H9 (cell line): Measurements from ENCODE around the gene AGBL4. TPM values are rescaled to one million over a fixed set of nuclear protein-coding genes. Genes with fewer than 3 reads are reported as not detected.

Experiments
- DNase-seq: peaks from one replicate; pipeline ENCODE4 v3.0.0-alpha.2; 2017
- H2AFZ ChIP-seq: one replicate; pipeline ENCODE4 v1.6.1; 2013; ENCODE audit warnings: mild to moderate bottlenecking, low read length, control low read depth, moderate library complexity
- H2AK5ac ChIP-seq: 2 replicates; pipeline ENCODE4 v1.6.1; 2013; ENCODE audit warnings: low read length, control low read depth, mixed read lengths; ENCODE audit not compliant: insufficient read length
- H2BK120ac ChIP-seq: one replicate; pipeline ENCODE4 v1.6.1; 2013; ENCODE audit warnings: low read depth, mild to moderate bottlenecking, low read length, control low read depth, inconsistent platforms; ENCODE audit not compliant: poor library complexity, severe bottlenecking
- H2BK12ac ChIP-seq: 2 replicates; pipeline ENCODE4 v1.6.1; 2013; ENCODE audit warnings: low read length, control low read depth, mixed read lengths, low read depth; ENCODE audit not compliant: insufficient read length
- H2BK15ac ChIP-seq: 2 replicates; pipeline ENCODE4 v1.6.1; 2013; ENCODE audit warnings: low read depth, low read length, control low read depth
- H2BK20ac ChIP-seq: one replicate; pipeline ENCODE4 v1.6.1; 2013; ENCODE audit warnings: low read depth, mild to moderate bottlenecking, low read length, control low read depth, inconsistent platforms; ENCODE audit not compliant: poor library complexity, severe bottlenecking
- H2BK5ac ChIP-seq: 2 replicates; pipeline ENCODE4 v1.6.1; 2013; ENCODE audit warnings: low read length, control low read depth, mixed read lengths; ENCODE audit not compliant: insufficient read length
- H3K14ac ChIP-seq: 2 replicates; pipeline ENCODE4 v1.6.1; 2013; ENCODE audit warnings: low read length, control low read depth; ENCODE audit not compliant: insufficient read depth
- H3K18ac ChIP-seq: 2 replicates; pipeline ENCODE4 v1.6.1; 2013; ENCODE audit warnings: low read depth, mild to moderate bottlenecking, mixed read lengths, low read length, control low read depth; ENCODE audit not compliant: insufficient read length
- H3K23ac ChIP-seq: 2 replicates; pipeline ENCODE4 v1.6.1; 2013; ENCODE audit warnings: low read length, control low read depth, mixed read lengths, low read depth; ENCODE audit not compliant: insufficient read length
- H3K23me2 ChIP-seq: 2 replicates; pipeline ENCODE4 v1.6.1; 2013; ENCODE audit warnings: low read depth, mild to moderate bottlenecking, mixed read lengths, low read length, control low read depth; ENCODE audit not compliant: insufficient read length, poor library complexity, severe bottlenecking
- H3K27ac ChIP-seq: 2 replicates; pipeline ENCODE4 v1.5.1; 2013; ENCODE audit warnings: low read length, control low read depth, mixed read lengths, low read depth; ENCODE audit not compliant: insufficient read length
- H3K27me3 ChIP-seq: 2 replicates; pipeline ENCODE4 v1.6.1; 2013; ENCODE audit warnings: low read length, control low read depth, inconsistent platforms; ENCODE audit not compliant: insufficient read depth
- H3K4ac ChIP-seq: 2 replicates; pipeline ENCODE4 v1.6.1; 2013; ENCODE audit warnings: low read depth, mild to moderate bottlenecking, control low read depth, inconsistent platforms, low read length, moderate library complexity
- H3K4me1 ChIP-seq: 2 replicates; pipeline ENCODE4 v1.6.1; 2013; ENCODE audit warnings: low read length, control low read depth, inconsistent platforms; ENCODE audit not compliant: insufficient read depth
- H3K4me2 ChIP-seq: 2 replicates; pipeline ENCODE4 v1.6.1; 2013; ENCODE audit warnings: low read length, control low read depth, mixed read lengths; ENCODE audit not compliant: insufficient read length, insufficient read depth
- H3K56ac ChIP-seq: 2 replicates; pipeline ENCODE4 v1.6.1; 2013; ENCODE audit warnings: low read depth, mild to moderate bottlenecking, mixed read lengths, low read length, control low read depth; ENCODE audit not compliant: insufficient read length
- H3K79me1 ChIP-seq: 2 replicates; pipeline ENCODE4 v1.6.1; 2013; ENCODE audit warnings: low read depth, mild to moderate bottlenecking, moderate library complexity, low read length, control low read depth, inconsistent platforms; ENCODE audit not compliant: insufficient read depth, poor library complexity, severe bottlenecking
- H3K79me2 ChIP-seq: 2 replicates; pipeline ENCODE4 v1.6.1; 2013; ENCODE audit warnings: low read length, control low read depth, inconsistent platforms; ENCODE audit not compliant: insufficient read depth
- H3K9ac ChIP-seq: 2 replicates; pipeline ENCODE4 v1.6.1; 2013; ENCODE audit warnings: low read length, control low read depth, mixed read lengths; ENCODE audit not compliant: insufficient read length; ENCODE audit errors: extremely low read depth
- H3K9me3 ChIP-seq: one replicate; pipeline ENCODE4 v1.6.1; 2013; ENCODE audit warnings: low read depth, low read length, inconsistent platforms; ENCODE audit not compliant: control insufficient read depth
- H3T11ph ChIP-seq: one replicate; pipeline ENCODE4 v1.6.1; 2013; ENCODE audit warnings: mild to moderate bottlenecking, low read length, control low read depth, inconsistent platforms
- H4K20me1 ChIP-seq: one replicate; pipeline ENCODE4 v1.6.1; 2013; ENCODE audit not compliant: control insufficient read depth, insufficient read length, insufficient read depth
- H4K5ac ChIP-seq: 2 replicates; pipeline ENCODE4 v1.6.1; 2013; ENCODE audit warnings: low read depth, mild to moderate bottlenecking, mixed read lengths, low read length, control low read depth; ENCODE audit not compliant: insufficient read length
- H4K8ac ChIP-seq: replicated peaks from 2 replicates; pipeline ENCODE4 v1.6.1; 2013; ENCODE audit warnings: low read length, control low read depth, mixed read lengths, low read depth; ENCODE audit not compliant: insufficient read length
- H4K91ac ChIP-seq: 2 replicates; pipeline ENCODE4 v1.6.1; 2013; ENCODE audit warnings: low read depth, mild to moderate bottlenecking, moderate library complexity, mixed read lengths, low read length, control low read depth; ENCODE audit not compliant: insufficient read length
- H3K27ac Mint-ChIP-seq, 3 experiments: 2 replicates in 2 of 3; 3 replicates in 1 of 3; pipeline ENCODE4 v1.8.0; 2020 to 2021; ENCODE audit warnings: mixed read lengths in 3 of 3, mild to moderate bottlenecking in 1 of 3, moderate library complexity in 1 of 3
- H3K27me3 Mint-ChIP-seq: 2 replicates; pipeline ENCODE4 v1.8.0; 2021; ENCODE audit warnings: low read depth, mild to moderate bottlenecking, moderate library complexity, mixed read lengths
- H3K36me3 Mint-ChIP-seq, 3 experiments: 2 replicates in 2 of 3; 3 replicates in 1 of 3; pipeline ENCODE4 v1.8.0; 2020 to 2021; ENCODE audit warnings: low read depth in 3 of 3, mixed read lengths in 3 of 3; ENCODE audit not compliant: insufficient read depth in 1 of 3
- H3K4me1 Mint-ChIP-seq, 2 experiments: 2 replicates each; pipeline ENCODE4 v1.8.0; 2020; ENCODE audit warnings: mixed read lengths in 2 of 2
- H3K4me3 Mint-ChIP-seq, 2 experiments: 2 replicates in 1 of 2; 3 replicates in 1 of 2; pipeline ENCODE4 v1.8.0; 2020 to 2021; ENCODE audit warnings: mild to moderate bottlenecking in 2 of 2, mixed read lengths in 2 of 2, moderate library complexity in 1 of 2
- H3K9me3 Mint-ChIP-seq, 2 experiments: 2 replicates in 1 of 2; 3 replicates in 1 of 2; pipeline ENCODE4 v1.8.0; 2020; ENCODE audit warnings: mild to moderate bottlenecking in 2 of 2, mixed read lengths in 2 of 2, moderate library complexity in 1 of 2
- CTCF ChIP-seq: fragments of 200-600 bp; sonication (generic); conservative IDR thresholded peaks from 3 replicates; pipeline ENCODE4 v1.8.0; 2021; ENCODE audit warnings: antibody characterized with exemption, mild to moderate bottlenecking
- WGBS: extraction: QIAGEN DNeasy Blood & Tissue Kit; methylation state at CpG from one replicate; pipeline ENCODE4 v1.1.7; 2013; ENCODE audit warnings: missing lambda C conversion rate, low lambda C conversion rate, mixed read lengths; ENCODE audit not compliant: insufficient read length; ENCODE audit errors: extremely low coverage; 5-methylcytosine and 5-hydroxymethylcytosine counted together
- total RNA-seq: library from RNA; stranded (reverse); gene quantifications from 2 replicates; pipeline ENCODE4 v1.2.1, GENCODE V29; 2021

AGBL4 gene
- total RNA-seq, 1 experiment from 2014 or later, result not detected

GRCh38 chr1:49677706-49678105 is 346.0 kb downstream of the AGBL4 start:
- no peaks in the 10 kb centered on the region for H4K20me1 ChIP-seq
- H3T11ph ChIP-seq, result no peak overlapping the region
- Mint-ChIP-seq H3K36me3 (peaks cover 0 to 20% (median 3%) of the 10 kb centered on the region in 3 experiments; a peak in 4 of 7 replicates), H3K4me3 (no peak overlapping the region), H3K27me3 (no peaks in the 10 kb centered on the region), H3K27ac (no peak overlapping the region), H3K4me1 (no peaks in the 10 kb centered on the region), H3K9me3 (peaks cover 76 to 89% of the 10 kb centered on the region in 2 experiments)
- H3K79me2 ChIP-seq, result no peaks in the 10 kb centered on the region
- no peak overlapping the region for H2BK120ac ChIP-seq
- H3K56ac ChIP-seq, result no peak overlapping the region
- no peak overlapping the region for H2AK5ac ChIP-seq
- peaks cover 58% of the 10 kb centered on the region for H3K9me3 ChIP-seq
- no peak overlapping the region for H3K4ac ChIP-seq
- H3K9ac ChIP-seq, result no peak overlapping the region
- H2AFZ ChIP-seq, result no peak overlapping the region
- no peak overlapping the region for H3K23ac ChIP-seq
- H4K8ac ChIP-seq, result no peak overlapping the region
- no peak overlapping the region for H4K5ac ChIP-seq
- no peak overlapping the region for H4K91ac ChIP-seq
- no peaks in the 10 kb centered on the region for H3K27me3 ChIP-seq
- H2BK15ac ChIP-seq, result no peak overlapping the region
- no peak overlapping the region for H2BK5ac ChIP-seq
- H3K79me1 ChIP-seq, result no peaks in the 10 kb centered on the region
- H3K4me2 ChIP-seq, result no peak overlapping the region
- no peak overlapping the region for H2BK12ac ChIP-seq
- DNase-seq, result no peak
- no peak overlapping the region for H3K18ac ChIP-seq
- no peak overlapping the region for H2BK20ac ChIP-seq
- no peak for TF ChIP-seq CTCF
- no peaks in the 10 kb centered on the region for H3K4me1 ChIP-seq
- H3K27ac ChIP-seq, result no peak overlapping the region
- no peak overlapping the region for H3K14ac ChIP-seq
- no CpG with 5 or more reads among the region's 2 CpGs for WGBS
- H3K23me2 ChIP-seq, result no peaks in the 10 kb centered on the region
